ENCODE measurements around the gene IL23A. TPM values are rescaled to one million over a fixed set of nuclear protein-coding genes. Genes with fewer than 3 reads are reported as not detected.

IL23A gene
- total and polyA plus RNA-seq, 2 of the 13 experiments (the other 11 are each of a cell fraction or from before 2014, with no cell fraction given) = 0.33 to 0.35 TPM

DNA sequence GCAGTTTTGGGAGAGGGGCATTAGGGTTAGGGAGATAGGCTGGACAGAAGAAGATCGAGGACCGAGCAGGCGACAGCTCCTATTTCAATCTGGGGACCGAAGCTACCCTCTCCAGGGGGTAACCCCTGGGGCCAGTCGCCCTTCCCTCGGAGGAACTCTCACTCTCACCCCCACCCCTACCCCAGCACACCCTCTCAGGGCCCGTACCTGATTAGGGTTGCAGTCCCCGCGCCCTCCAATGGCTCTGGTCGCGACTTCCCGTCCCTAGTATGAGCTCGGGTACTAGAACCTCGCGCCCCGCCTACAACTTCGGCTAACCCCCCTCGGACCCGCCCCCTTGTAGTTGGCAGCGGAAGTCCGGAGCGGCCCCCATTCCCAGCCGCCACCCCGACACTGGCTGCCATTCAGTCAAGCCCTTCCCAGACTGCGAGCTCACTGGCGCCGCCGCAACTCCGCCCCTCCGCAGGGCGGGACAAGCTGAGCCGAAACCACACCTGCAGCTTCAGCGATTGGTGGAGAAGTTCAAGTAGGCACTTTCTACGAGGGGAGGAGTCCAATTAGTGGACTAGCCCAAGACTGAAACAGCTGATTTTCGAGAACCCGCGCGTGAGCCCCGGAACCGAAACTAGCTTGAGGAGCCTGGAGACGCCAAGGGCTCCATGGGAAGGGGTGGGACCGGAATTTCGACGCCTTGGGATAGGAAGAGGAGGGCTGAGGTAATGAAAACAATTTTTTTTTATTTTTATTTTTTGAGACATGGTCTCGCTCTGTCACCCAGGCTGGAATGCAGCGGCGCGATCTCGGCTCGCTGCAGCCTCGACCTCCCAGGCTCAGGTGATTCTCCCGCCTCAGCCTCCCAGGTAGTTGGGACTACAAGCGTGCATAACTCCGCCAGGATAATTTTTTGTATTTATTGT, 21.4 kb downstream of the IL23A start, which contains the start of gene STAT2 (continued):
- TF ChIP-seq HNF1A (IDR thresholded peaks at IDR 0.05; ENCODE audit: low read depth) (no peak), HNF1A (CRISPR knock-in tag; IDR thresholded peaks at IDR 0.05; ENCODE audit: borderline replicate concordance) (no peak; the same call in 1 of the 2 replicates), SOX6 (IDR thresholded peaks at IDR 0.05) (no peak), SOX6 (CRISPR knock-in tag; IDR thresholded peaks at IDR 0.05) (peak; percentile 44), HDAC1 (CRISPR knock-in tag; IDR thresholded peaks at IDR 0.05) (peak; percentile 73), NKX3-1 (CRISPR knock-in tag; IDR thresholded peaks at IDR 0.05) (peak; percentile 56; the same call in 1 of the 2 replicates), HNRNPLL (IDR thresholded peaks at IDR 0.05; ENCODE audit: low read depth, low read length, poor library complexity, severe bottlenecking) (peak; percentile 83), NFE2L1 (CRISPR knock-in tag; IDR thresholded peaks at IDR 0.05; ENCODE audit: borderline replicate concordance) (no peak), ETV5 (CRISPR knock-in tag; IDR thresholded peaks at IDR 0.05; ENCODE audit: borderline replicate concordance) (peak; percentile 75), ZNF224 (CRISPR knock-in tag; IDR thresholded peaks at IDR 0.05) (peak; percentile 56; the same call in 1 of the 2 replicates), RBAK (CRISPR knock-in tag; IDR thresholded peaks at IDR 0.05) (no peak), NCOR1 (IDR thresholded peaks at IDR 0.05; ENCODE audit: borderline replicate concordance, low read length) (peak; percentile 83), SMAD3 (CRISPR knock-in tag; IDR thresholded peaks at IDR 0.05) (0 out of 2 replicates have a peak, but pooled peaks have one; percentile 11), TARDBP (CRISPR knock-in tag; IDR thresholded peaks at IDR 0.05) (peak; percentile 24), ZNF775 (CRISPR knock-in tag; IDR thresholded peaks at IDR 0.05; ENCODE audit: borderline replicate concordance) (no peak; the same call in 1 of the 2 replicates), HNF1B (CRISPR knock-in tag; IDR thresholded peaks at IDR 0.05) (peak; percentile 92), RBM39 (IDR thresholded peaks at IDR 0.05; ENCODE audit: low read depth, low read length, poor library complexity, severe bottlenecking) (peak; percentile 65), SRY (CRISPR knock-in tag; IDR thresholded peaks at IDR 0.05) (peak; percentile 55; the same call in 1 of the 2 replicates), SP2 (CRISPR knock-in tag; IDR thresholded peaks at IDR 0.05) (peak; percentile 91), GABPB1 (CRISPR knock-in tag; IDR thresholded peaks at IDR 0.05) (peak; percentile 93), ZNF260 (CRISPR knock-in tag; IDR thresholded peaks at IDR 0.05; ENCODE audit: borderline replicate concordance, low read depth) (no peak)
- TF ChIP-seq, protein P1, sequence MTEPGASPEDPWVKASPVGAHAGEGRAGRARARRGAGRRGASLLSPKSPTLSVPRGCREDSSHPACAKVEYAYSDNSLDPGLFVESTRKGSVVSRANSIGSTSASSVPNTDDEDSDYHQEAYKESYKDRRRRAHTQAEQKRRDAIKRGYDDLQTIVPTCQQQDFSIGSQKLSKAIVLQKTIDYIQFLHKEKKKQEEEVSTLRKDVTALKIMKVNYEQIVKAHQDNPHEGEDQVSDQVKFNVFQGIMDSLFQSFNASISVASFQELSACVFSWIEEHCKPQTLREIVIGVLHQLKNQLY (CRISPR knock-in tag; IDR thresholded peaks at IDR 0.05) = peak; percentile 7; the same call in 1 of the 2 replicates
- TF ChIP-seq, protein P2, sequence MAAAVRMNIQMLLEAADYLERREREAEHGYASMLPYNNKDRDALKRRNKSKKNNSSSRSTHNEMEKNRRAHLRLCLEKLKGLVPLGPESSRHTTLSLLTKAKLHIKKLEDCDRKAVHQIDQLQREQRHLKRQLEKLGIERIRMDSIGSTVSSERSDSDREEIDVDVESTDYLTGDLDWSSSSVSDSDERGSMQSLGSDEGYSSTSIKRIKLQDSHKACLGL (CRISPR knock-in tag; IDR thresholded peaks at IDR 0.05) = 0 out of 2 replicates have a peak, but pooled peaks have one; percentile 24

Measured in HepG2 (cell line).